Endodermal cell (in vitro differentiated cells): Measurements from ENCODE around the gene PMM1. TPM values are rescaled to one million over a fixed set of nuclear protein-coding genes. Genes with fewer than 3 reads are reported as not detected.
"Not testable (repeated sequence)": the region's sequence is repeated elsewhere in the genome, so short reads cannot be mapped to it uniquely, and the experiment has no call there.

Experiments used
- DNase-seq: peaks from one replicate; pipeline ENCODE4 v3.0.0-alpha.2; 2017
- H3K27ac ChIP-seq: 2 replicates; pipeline ENCODE4 v1.5.1; 2013; ENCODE audit warnings: mild to moderate bottlenecking, low read depth, low read length, moderate library complexity
- H3K27me3 ChIP-seq: 2 replicates; pipeline ENCODE4 v1.6.1; 2013; ENCODE audit warnings: mild to moderate bottlenecking, low read length, moderate library complexity; ENCODE audit not compliant: insufficient read depth, control insufficient read depth, poor library complexity, severe bottlenecking
- H3K36me3 ChIP-seq: 2 replicates; pipeline ENCODE4 v1.7.0; 2013; ENCODE audit warnings: mild to moderate bottlenecking, low read length, moderate library complexity; ENCODE audit not compliant: control insufficient read depth, insufficient read depth
- H3K4me1 ChIP-seq: one replicate; pipeline ENCODE4 v1.7.0; 2013; ENCODE audit warnings: low read length; ENCODE audit not compliant: control insufficient read depth, insufficient read depth
- H3K4me3 ChIP-seq: 2 replicates; pipeline ENCODE4 v1.5.1; 2013; ENCODE audit warnings: mild to moderate bottlenecking, low read length, moderate library complexity
- H3K9ac ChIP-seq: 2 replicates; pipeline ENCODE4 v1.6.1; 2013; ENCODE audit warnings: mild to moderate bottlenecking, low read length, moderate library complexity; ENCODE audit not compliant: poor library complexity, severe bottlenecking; ENCODE audit errors: extremely low read depth
- H3K9me3 ChIP-seq: 2 replicates; pipeline ENCODE4 v1.6.1; 2013; ENCODE audit warnings: mild to moderate bottlenecking, low read length, moderate library complexity; ENCODE audit not compliant: control insufficient read depth
- H3K27ac Mint-ChIP-seq: 2 replicates; pipeline ENCODE4 v1.8.0; 2020; ENCODE audit warnings: mixed read lengths
- H3K27me3 Mint-ChIP-seq: 2 replicates; pipeline ENCODE4 v1.8.0; 2021; ENCODE audit warnings: mild to moderate bottlenecking, mixed read lengths; ENCODE audit not compliant: insufficient read depth
- H3K36me3 Mint-ChIP-seq: 2 replicates; pipeline ENCODE4 v1.8.0; 2020; ENCODE audit warnings: low read depth, mixed read lengths
- H3K4me1 Mint-ChIP-seq: 2 replicates; pipeline ENCODE4 v1.8.0; 2020; ENCODE audit warnings: mixed read lengths
- H3K4me3 Mint-ChIP-seq: 2 replicates; pipeline ENCODE4 v1.8.0; 2020; ENCODE audit warnings: mild to moderate bottlenecking, moderate library complexity, mixed read lengths
- H3K9me3 Mint-ChIP-seq: 2 replicates; pipeline ENCODE4 v1.8.0; 2020; ENCODE audit warnings: mild to moderate bottlenecking, mixed read lengths
- WGBS, 2 experiments: methylation state at CpG; one replicate each; pipeline versions ENCODE4 v1.1.5 to v1.1.7; 2013; ENCODE audit warnings: missing lambda C conversion rate in 2 of 2, mixed read lengths in 1 of 2; ENCODE audit not compliant: insufficient coverage in 1 of 2, insufficient read length in 1 of 2; 5-methylcytosine and 5-hydroxymethylcytosine counted together
- long read RNA-seq, 4 experiments: library from polyadenylated mRNA in 2 of 4; library from RNA in 1 of 4; library from capped mRNA in 1 of 4; stranded (forward) in 3 of 4; unstranded in 1 of 4; transcript quantifications; one replicate each; pipeline ENCODE4 v2.0.0, GENCODE V29; 2020 to 2021; ENCODE audit warnings: inconsistent platforms in 1 of 4
- polyA plus RNA-seq, 2 experiments: library from polyadenylated mRNA; stranded (reverse); fragments of 50-300 nt; gene quantifications; one replicate each; pipeline ENCODE4 v1.2.3, GENCODE V29; 2013
- total RNA-seq, 2 donors: library from RNA; stranded (reverse); fragmentation: NEBNext Ultra II Directional in 1 of 2; extraction: Animal tissue kit (Norgen Biotek cat#: 25700) in 1 of 2; gene quantifications; 2 replicates in 1 of 2; 3 replicates in 1 of 2; pipeline ENCODE4 v1.2.1, GENCODE V29; 2021
- TF ChIP-seq, protein P1 (sequence below): fragments of 200-600 bp; sonication (generic); conservative IDR thresholded peaks from 2 replicates; pipeline ENCODE4 v1.5.0; 2021; ENCODE audit warnings: antibody characterized with exemption, mild to moderate bottlenecking

The PMM1 gene
- 10 to 100 TPM; 19.0 to 32.3 TPM for total RNA-seq
- polyA plus RNA-seq (2013, experiment 1 of 2): 25.3 TPM
- 26.0 TPM for polyA plus RNA-seq (2013, experiment 2 of 2)
- long read RNA-seq, experiment 1, transcript PMM1-201 (8 exons, 1,298 nt): major isoform, 13 of 18 reads
- long read RNA-seq, experiment 1, partial matches to known transcripts: 0 of 18 reads
- long read RNA-seq, experiment 1, other reads (novel, unspliced or antisense): 5 of 18 reads
- long read RNA-seq, experiment 2, transcript PMM1-201 (8 exons, 1,298 nt): major isoform, 32 of 40 reads
- long read RNA-seq, experiment 2, partial matches to known transcripts: 2 of 40 reads
- long read RNA-seq, experiment 2, other reads (novel, unspliced or antisense): 4 of 40 reads
- long read RNA-seq, experiment 3, transcript PMM1-201 (8 exons, 1,298 nt): major isoform, 57 of 82 reads
- long read RNA-seq, experiment 3, transcript PMM1-208 (7 exons, 1,405 nt): minor isoform, 10 of 82 reads
- long read RNA-seq, experiment 3, partial matches to known transcripts: 0 of 82 reads
- long read RNA-seq, experiment 3, other reads (novel, unspliced or antisense): 14 of 82 reads
- long read RNA-seq, experiment 4, transcript PMM1-201 (8 exons, 1,298 nt): major isoform, 76 of 91 reads
- long read RNA-seq, experiment 4, partial matches to known transcripts: 2 of 91 reads
- long read RNA-seq, experiment 4, other reads (novel, unspliced or antisense): 7 of 91 reads

- Mint-ChIP-seq H3K27ac (peak within 1 kb of the TSS; percentile 92), H3K4me3 (peak within 1 kb of the TSS; percentile 78), H3K4me1 (peaks cover 11% of the 10 kb centered on the region), H3K9me3 (peaks cover 6% of the 10 kb centered on the region), H3K27me3 (no peaks in the 10 kb centered on the region), H3K36me3 (peaks cover 8% of the 10 kb centered on the region)
- peak within 1 kb of the TSS; percentile 91 for H3K4me3 ChIP-seq
- peaks cover 5% of the 10 kb centered on the region for H3K36me3 ChIP-seq
- H3K9me3 ChIP-seq: no peaks in the 10 kb centered on the region
- H3K27me3 ChIP-seq: no peaks in the 10 kb centered on the region
- TF ChIP-seq, protein P1, sequence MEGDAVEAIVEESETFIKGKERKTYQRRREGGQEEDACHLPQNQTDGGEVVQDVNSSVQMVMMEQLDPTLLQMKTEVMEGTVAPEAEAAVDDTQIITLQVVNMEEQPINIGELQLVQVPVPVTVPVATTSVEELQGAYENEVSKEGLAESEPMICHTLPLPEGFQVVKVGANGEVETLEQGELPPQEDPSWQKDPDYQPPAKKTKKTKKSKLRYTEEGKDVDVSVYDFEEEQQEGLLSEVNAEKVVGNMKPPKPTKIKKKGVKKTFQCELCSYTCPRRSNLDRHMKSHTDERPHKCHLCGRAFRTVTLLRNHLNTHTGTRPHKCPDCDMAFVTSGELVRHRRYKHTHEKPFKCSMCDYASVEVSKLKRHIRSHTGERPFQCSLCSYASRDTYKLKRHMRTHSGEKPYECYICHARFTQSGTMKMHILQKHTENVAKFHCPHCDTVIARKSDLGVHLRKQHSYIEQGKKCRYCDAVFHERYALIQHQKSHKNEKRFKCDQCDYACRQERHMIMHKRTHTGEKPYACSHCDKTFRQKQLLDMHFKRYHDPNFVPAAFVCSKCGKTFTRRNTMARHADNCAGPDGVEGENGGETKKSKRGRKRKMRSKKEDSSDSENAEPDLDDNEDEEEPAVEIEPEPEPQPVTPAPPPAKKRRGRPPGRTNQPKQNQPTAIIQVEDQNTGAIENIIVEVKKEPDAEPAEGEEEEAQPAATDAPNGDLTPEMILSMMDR: no peak
- DNase-seq: peak; percentile 100
- WGBS, 2 experiments: 0 to 1% methylated on average over 29 to 61 of the region's 61 CpGs
- no peaks in the 10 kb centered on the region for H3K4me1 ChIP-seq
- peak within 1 kb of the TSS; percentile 60 for H3K27ac ChIP-seq
- peak within 1 kb of the TSS; percentile 67 for H3K9ac ChIP-seq
Measured at GRCh38 chr22:41589391-41590241, at the start of gene PMM1. TSS of gene PMM1 (minus strand) at chr22:41589840. CDS start at chr22:41589805, 35 bp downstream.

DNA sequence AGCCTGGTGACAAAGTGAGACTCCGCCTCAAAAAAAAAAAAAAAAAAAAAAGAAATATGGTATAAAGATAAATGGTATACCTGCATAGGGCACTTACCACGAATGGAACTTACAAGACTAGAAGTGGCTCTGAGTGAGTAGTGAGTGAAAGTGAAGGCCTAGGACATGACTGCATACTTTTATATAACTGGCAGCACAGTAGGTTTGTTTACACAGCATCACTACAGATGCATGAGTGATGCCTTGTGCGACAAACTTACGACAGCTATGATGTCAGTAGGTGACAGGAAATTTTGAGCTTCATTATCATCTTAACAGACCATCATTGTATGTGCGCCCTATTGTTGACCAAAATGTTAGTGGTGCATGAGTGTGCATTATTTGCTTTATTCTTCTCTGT, 49.1 kb upstream of the PMM1 start:
- H3K36me3 Mint-ChIP-seq: peaks cover 82% of the 10 kb centered on the region
- no peaks in the 10 kb centered on the region for H3K9me3 ChIP-seq
- no peak for DNase-seq
- H3K9ac ChIP-seq: no peak overlapping the region
- TF ChIP-seq, protein P1: no peak
- no peaks in the 10 kb centered on the region for H3K27me3 Mint-ChIP-seq
- no peak overlapping the region for H3K27ac ChIP-seq
- H3K9me3 Mint-ChIP-seq: no peaks in the 10 kb centered on the region
- no peak overlapping the region for H3K4me3 ChIP-seq
- no peaks in the 10 kb centered on the region for H3K27me3 ChIP-seq
- H3K4me3 Mint-ChIP-seq: no peak overlapping the region
- H3K27ac Mint-ChIP-seq: no peak overlapping the region
- WGBS, 2 experiments: 97% methylated on average over 3 to 4 of the region's 5 CpGs
- H3K36me3 ChIP-seq: peaks cover 97% of the 10 kb centered on the region
- no peaks in the 10 kb centered on the region for H3K4me1 Mint-ChIP-seq
- no peaks in the 10 kb centered on the region for H3K4me1 ChIP-seq

- H3K4me1 ChIP-seq: no peaks in the 10 kb centered on the region
- no peaks in the 10 kb centered on the region for H3K9me3 ChIP-seq
- TF ChIP-seq, protein P1: no peak
- H3K36me3 ChIP-seq: peaks cover 100% of the 10 kb centered on the region
- Mint-ChIP-seq H3K4me1 (no peaks in the 10 kb centered on the region), H3K9me3 (peaks cover under 1% of the 10 kb centered on the region), H3K36me3 (peaks cover 85% of the 10 kb centered on the region), H3K4me3 (no peak overlapping the region), H3K27ac (no peak overlapping the region), H3K27me3 (no peaks in the 10 kb centered on the region)
- 98 to 99% methylated on average over 5 of the region's 5 CpGs for WGBS, 2 experiments
- H3K27ac ChIP-seq: no peak overlapping the region
- no peak for DNase-seq
- H3K4me3 ChIP-seq: no peak overlapping the region
- H3K27me3 ChIP-seq: no peaks in the 10 kb centered on the region
- no peak overlapping the region for H3K9ac ChIP-seq
Measured at GRCh38 chr22:41638124-41638523, 48.5 kb upstream of the PMM1 start.

DNA sequence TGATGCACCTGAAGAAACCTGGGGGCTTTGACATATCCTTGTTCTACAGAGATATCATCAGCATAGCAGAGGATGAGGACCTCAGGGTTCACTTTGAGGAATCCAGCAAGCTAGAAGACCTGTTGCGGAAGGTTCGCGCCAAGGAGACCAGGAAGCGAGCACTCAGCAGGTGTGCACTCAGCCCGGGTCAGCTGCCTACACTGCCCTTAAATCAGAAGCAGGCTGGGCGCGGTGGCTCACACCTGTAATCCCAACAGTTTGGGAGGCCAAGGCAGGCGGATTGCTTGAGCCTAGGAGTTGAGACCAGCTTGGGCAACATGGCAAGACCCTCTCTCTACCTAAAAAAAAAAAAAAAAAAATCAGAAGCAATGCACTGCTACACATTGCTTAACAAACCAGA, 48.0 kb upstream of the PMM1 start:
- not testable (repeated sequence) for H3K4me1 ChIP-seq, H3K9me3 Mint-ChIP-seq, H3K4me3 Mint-ChIP-seq, H3K27ac Mint-ChIP-seq, H3K27me3 ChIP-seq, H3K27ac ChIP-seq, DNase-seq, H3K4me1 Mint-ChIP-seq, H3K9me3 ChIP-seq, H3K27me3 Mint-ChIP-seq, H3K4me3 ChIP-seq, H3K9ac ChIP-seq
- 96 to 97% methylated on average over 8 of the region's 8 CpGs for WGBS, 2 experiments
- H3K36me3 Mint-ChIP-seq: peaks cover 84% of the 10 kb centered on the region
- peaks cover 96% of the 10 kb centered on the region for H3K36me3 ChIP-seq
